ENCODE measurements around the gene ZNF423. TPM values are rescaled to one million over a fixed set of nuclear protein-coding genes. Genes with fewer than 3 reads are reported as not detected.
"Not testable (repeated sequence)": the region's sequence is repeated elsewhere in the genome, so short reads cannot be mapped to it uniquely, and the experiment has no call there.

ZNF423 gene
- total RNA-seq, 1 experiment from 2014 or later = 2.0 TPM

- DNase-seq (ENCODE audit: low read depth) = no peak
Observed at GRCh38 chr16:49697631-49698452, 158.1 kb downstream of the ZNF423 start.

DNA sequence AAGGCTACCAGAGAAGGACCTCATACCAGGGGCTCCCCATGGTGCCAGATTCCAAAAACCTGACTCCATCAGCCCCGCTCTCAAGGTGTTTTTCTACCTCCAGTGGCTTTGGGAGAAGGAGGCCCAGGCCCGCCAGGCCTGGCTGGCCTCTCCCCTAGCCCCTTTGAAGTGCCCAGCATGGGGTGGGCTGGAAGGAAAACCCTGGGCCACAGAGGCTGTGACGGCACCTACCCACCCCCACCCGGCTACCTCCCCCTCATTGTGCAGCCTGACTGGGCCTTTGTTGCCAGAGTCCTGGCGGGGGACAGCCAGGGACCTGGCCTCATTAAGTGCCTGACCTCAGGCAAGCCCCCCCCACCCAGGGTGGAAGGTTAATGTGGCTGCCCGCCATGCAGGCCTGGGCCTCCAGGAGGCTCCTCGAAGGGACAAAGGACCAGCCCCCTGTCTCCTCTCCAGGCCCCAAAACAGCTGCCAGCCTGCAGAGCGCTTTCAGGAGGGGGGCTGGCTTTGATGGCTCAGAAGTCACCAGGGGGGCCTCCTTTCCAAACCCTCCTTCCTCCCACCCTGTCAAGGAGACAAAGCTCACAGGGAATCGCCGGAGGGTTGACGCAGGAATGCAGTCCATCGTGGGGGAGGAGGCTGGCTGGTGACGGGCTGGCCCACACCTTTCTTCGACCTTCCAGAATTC, 159.4 kb downstream of the ZNF423 start:
- no peak for DNase-seq (ENCODE audit: low read depth)

- no peak for DNase-seq (ENCODE audit: low read depth)
Observed at GRCh38 chr16:49695782-49696413, 160.0 kb downstream of the ZNF423 start.

DNA sequence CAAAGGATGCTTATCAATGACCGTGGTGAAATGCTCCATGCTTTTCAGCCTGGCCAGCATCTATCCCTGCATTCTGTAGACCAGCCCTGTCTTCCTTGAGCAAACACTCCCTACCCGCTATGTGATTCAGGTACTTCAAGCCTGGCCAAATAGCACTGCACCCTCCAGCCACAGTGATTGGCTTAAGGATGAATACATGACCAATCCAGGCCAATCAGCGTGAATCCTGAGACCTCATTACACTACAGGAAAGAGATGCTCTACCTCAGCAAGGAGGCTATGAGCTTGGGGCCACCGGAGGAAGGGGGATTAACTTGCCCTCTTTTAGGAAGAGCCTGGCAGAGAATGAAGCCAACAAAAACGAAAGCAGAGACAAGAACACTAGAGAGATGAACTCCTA, 162.5 kb downstream of the ZNF423 start:
- DNase-seq (ENCODE audit: low read depth) = no peak

- no peak for DNase-seq (ENCODE audit: low read depth)
Observed at GRCh38 chr16:49690778-49691177, 165.1 kb downstream of the ZNF423 start.

- no peak for DNase-seq (ENCODE audit: low read depth)
Observed at GRCh38 chr16:49688036-49688697, 167.7 kb downstream of the ZNF423 start.

GRCh38 chr16:49687476-49688002, 168.4 kb downstream of the ZNF423 start:
- DNase-seq (ENCODE audit: low read depth) = no peak

DNA sequence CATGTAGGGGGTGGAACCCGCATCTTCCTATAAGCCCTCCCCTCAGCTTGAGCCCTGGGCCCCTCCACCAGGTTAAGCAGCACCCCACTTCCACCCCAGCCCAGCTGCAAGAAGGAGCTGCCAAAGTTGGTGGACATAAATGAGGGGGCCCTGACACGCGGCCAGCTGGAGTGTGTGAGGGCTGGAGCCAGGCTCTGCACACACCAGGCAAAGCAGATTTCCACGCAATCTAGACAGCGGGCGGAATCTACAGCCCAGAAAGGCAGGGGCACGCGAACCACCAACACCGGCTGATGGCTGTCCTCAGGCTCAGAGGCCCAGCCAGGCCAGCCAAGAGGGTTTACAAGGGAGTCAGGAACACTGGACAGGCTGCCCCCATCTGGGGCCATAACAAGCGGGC, 171.2 kb downstream of the ZNF423 start:
- DNase-seq (ENCODE audit: low read depth) = no peak

GRCh38 chr16:49682577-49683165, 173.2 kb downstream of the ZNF423 start:
- no peak for DNase-seq (ENCODE audit: low read depth)

GRCh38 chr16:49681217-49681883, 174.6 kb downstream of the ZNF423 start:
- DNase-seq (ENCODE audit: low read depth) = no peak

DNA sequence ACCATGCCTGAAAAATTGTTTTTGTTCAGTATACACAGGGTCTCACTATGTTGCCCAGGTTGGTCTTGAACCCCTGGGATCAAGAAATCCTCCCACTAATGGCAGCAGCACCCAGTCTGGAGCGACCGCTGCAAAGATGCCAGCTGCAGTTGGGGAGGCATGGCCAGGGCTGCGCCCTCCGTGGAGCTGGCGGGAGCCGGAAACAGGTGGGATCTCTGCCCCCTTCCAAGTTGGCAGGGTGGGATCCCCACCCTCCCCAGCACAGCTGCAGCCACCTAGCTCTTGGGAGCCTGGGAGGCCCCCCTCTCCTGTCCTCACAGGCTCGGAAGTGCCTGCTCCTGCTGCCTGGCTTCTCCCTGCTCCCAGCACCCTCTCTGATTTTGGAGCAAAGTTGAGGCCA, 176.8 kb downstream of the ZNF423 start:
- no peak for DNase-seq (ENCODE audit: low read depth)

DNA sequence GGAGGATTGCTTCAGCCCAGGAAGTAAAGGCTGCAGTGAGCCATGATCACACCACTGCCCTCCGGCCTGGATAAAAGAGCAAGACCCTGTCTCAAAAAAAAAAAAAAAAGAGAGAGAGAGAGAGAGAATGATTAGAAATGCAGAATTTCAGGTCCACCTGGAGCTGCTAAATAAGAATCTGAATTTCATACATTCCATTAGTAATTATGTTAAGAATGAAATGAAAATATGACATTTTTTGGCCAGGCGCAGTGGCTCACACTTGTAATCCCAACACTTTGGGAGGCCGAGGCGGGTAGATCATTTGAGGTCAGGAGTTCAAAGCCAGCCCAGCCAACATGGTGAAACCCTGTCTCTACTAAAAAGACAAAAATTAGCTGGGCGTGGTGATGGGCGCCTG, 178.3 kb downstream of the ZNF423 start:
- not testable (repeated sequence) for DNase-seq (ENCODE audit: low read depth)

GRCh38 chr16:49675413-49675812, 180.5 kb downstream of the ZNF423 start:
- DNase-seq (ENCODE audit: low read depth) = no peak

DNA sequence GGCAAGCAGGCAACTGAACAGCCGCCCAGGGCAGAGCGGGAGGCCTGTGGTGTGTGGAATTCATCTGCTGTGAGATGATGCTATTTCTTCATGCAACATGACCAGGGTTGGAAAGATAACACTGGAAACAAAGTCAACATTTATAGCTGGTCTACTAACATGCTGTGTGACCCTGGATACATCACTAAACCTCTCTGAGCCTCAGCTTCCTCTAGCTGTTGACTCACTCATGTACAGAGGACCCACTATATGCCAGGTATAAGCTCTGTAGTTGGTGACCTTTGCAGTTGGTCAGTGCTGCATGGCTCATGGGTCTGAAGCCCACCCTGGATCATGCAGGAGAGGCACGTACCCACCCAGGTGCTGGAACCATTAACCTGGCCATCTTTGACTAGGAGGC, 180.9 kb downstream of the ZNF423 start:
- DNase-seq (ENCODE audit: low read depth) = no peak

- peak; percentile 64 for DNase-seq (ENCODE audit: low read depth)
Observed at GRCh38 chr16:49674351-49674851, 181.5 kb downstream of the ZNF423 start.

DNA sequence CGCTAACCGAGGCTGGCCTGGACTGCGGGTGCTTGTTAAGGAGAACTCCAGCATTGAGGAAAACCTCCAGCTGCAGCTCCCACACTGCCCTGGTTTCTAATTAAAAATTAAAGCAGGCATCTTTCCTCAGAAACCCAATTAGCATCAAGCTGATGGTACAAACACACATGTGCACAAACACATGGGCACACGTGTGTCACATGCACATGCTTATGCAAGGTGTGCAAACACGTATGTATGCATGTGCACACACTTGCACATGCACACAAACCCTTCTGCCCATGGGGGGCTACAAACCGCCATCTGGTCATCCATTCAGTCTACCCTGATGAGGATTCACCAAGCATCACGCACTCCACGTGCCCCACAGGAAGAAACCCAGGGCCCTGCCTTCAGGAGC, 182.5 kb downstream of the ZNF423 start:
- no peak for DNase-seq (ENCODE audit: low read depth)

DNA sequence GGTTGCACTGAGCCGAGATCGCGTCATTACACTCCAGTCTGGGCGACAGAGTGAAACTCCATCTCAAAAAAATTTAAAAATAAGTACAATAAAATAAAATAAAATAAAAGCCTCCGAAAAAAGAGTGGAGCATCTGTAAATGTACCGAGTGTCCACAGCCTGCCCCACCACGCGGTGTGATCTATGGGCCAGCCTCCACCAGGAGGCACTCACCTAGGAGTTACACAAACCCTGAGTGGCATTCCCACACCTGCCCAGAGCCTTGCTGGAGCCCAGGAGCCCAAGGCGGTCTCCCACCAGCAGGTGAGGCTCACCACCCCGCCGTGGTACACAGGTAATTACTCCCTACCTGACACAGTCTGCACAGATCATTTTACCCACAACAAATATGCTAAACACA, 183.2 kb downstream of the ZNF423 start:
- DNase-seq (ENCODE audit: low read depth) = no peak

GRCh38 chr16:49671333-49671732, 184.6 kb downstream of the ZNF423 start:
- DNase-seq (ENCODE audit: low read depth) = no peak

DNA sequence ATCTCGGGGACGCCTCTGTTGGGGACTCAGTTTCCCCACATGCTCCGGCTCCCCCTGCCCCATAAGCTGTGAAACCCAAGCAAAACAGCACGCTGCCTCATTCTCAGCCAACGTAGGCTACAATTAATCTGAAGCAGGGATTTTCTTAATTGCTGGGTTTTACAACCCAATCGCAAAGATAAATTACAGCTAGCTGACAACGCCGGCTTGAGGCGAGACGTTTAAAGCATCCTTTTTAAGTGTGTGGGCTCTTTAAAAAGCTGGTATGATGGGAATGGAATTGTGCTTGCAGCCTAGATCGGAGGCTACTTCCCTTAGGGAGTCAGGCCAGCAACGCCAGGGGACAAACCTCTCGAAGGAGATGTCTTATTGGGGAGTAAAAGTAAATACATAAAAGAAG, 185.3 kb downstream of the ZNF423 start:
- DNase-seq (ENCODE audit: low read depth) = no peak

- DNase-seq (ENCODE audit: low read depth) = no peak
Observed at GRCh38 chr16:49665482-49666230, 190.3 kb downstream of the ZNF423 start.

Data from Daoy (cell line).